ENCODE data around the gene S100A1.
"Not testable (repeated sequence)": the region's sequence is repeated elsewhere in the genome, so short reads cannot be mapped to it uniquely, and the experiment has no call there.

S100A1 gene

DNA sequence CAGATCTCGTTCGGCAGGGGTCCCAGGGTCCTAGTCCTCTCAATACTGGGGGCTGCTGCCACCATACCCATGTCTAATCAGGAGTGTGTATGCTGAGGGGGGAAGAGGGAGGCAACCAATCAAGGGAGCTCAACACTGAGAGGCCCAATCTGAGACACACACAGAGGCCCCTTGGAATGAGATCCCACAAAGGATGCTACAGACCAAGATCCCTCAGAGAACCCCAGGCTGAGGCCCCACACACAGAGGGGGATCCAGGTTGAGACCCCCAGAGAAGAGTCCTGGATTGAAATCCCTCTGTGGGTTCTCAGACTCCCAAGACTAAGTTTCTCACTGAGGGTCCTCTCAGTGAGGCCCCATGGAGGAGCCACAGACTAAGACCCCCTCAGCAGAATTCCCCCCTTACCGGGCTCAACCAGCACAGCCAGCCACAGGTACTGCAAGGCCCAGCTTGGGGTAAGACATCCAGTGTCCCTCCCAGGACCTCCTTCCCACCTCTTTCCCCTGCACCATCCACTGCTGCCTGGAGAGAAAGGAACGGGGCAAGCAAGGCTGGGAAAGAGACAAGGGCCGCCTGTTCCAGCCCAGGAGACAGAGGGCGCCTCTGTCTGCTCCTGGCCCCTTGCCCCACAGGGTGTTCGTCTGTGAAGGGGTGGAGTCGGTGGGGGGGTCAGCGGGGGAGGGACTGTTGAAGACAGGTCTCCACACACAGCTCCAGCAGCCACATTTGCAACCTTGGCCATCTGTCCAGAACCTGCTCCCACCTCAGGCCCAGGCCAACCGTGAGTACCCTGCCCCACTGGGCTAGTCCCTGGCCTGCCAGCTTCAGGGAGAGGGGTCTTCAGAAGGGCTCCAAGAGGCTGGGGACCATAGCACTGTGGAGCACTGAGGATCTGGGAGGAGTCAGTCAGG, at the start of gene S100A1:
Gene S100A1 (plus strand): TSS at position 720 of the 912 bp plus-strand sequence. CDS start 2,088 bp downstream, outside the sequence.
- DNase-seq = no peak

DNA sequence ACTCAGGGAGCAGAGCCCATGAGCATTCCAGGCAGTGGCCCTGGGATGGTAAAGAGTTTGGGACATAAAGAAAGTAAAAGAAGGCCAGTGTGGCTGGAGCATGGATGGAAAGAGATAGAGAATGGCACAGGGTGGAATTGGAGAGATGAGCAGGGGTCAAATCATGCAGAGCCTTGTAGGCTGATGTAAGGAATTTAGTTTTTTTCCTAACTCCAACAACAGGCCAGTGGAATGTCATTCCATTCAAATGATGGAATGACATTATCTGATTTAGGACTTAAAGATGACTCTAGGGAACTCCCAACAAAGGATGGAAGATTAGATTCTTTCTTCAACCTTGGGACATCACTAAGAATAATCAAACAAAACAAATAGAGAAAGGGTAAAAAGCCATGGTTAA, 49.7 kb upstream of the S100A1 start:
- DNase-seq = peak; percentile 76

DNA sequence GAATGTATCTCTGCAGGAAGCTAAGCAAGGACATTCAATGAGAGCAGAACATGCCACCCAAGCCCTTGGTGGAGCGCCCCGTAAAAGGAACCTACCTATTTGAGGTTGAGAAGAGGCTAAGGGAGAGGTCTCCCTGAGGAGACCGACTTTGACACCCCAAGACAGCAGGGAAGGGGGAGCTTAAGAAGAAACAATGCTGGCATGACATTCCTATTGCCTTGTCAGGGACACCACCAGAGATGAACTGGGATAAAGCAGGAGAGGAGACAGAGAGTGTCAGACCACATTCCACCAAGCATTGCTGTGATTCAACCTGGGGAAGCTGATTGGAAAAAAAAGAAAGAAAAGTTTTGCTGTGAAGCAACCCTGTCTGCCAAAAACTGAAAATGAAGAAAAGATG, 49.3 kb upstream of the S100A1 start:
- DNase-seq = peak; percentile 53

DNA sequence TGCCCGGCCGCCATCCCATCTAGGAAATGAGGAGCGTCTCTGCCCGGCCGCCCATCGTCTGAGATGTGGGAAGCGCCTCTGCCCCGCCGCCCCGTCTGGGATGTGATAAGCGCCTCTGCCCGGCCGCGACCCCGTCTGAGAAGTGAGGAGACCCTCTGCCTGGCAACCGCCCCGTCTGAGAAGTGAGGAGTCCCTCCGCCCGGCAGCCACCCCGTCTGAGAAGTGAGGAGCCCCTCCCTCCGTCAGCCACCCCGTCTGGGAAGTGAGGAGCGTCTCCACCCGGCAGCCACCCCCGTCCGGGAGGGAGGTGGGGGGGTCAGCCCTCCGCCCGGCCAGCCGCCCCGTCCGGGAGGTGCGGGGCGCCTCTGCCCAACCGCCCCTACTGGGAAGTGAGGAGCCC, 45.4 kb upstream of the S100A1 start:
- not testable (repeated sequence) for DNase-seq

DNA sequence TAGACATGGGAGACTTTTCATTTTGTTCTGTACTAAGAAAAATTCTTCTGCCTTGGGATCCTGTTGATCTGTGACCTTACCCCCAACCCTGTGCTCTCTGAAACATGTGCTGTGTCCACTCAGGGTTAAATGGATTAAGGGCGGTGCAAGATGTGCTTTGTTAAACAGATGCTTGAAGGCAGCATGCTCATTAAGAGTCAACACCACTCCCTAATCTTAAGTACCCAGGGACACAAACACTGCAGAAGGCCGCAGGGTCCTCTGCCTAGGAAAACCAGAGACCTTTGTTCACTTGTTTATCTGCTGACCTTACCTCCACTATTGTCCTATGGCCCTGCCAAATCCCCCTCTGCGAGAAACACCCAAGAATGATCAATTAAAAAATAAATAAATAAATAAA, 44.7 kb upstream of the S100A1 start:
- not testable (repeated sequence) for DNase-seq

DNA sequence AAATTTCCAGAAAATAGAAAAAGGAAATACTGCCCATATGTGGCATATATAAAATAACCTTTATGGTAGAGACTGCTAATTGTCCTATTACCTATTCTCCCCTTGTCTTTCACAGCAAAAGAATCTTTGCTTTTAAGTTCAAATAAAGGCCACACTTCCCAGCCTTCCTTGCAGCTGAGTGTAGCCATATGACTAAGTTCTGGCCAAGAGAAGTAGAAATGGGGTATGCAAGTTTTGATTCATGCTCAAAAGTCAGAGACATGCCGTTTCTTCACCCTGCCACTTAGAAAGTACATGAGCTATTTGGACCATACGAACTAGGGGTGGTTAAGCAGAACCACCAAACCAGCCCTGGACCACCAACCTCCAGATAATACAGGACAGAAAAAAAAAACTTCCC, 44.3 kb upstream of the S100A1 start:
- DNase-seq = no peak

DNA sequence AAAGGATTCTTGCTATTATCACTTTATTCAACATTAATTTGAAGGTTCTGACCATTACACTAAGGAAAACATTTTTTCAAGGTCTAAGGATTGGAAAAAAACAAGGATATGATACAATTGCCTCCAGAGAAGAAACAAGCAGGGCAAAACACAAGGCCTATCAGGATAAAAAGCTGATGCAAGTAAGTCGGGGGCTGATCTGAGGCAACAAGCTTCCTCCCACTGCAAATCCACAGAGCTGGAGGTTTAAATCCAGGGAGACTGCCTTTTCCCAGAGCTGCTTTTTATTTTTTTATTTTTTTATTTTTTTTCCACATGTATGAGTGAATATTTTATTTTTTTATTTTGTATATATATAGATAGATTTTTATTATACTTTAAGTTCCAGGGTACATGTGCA, 43.2 kb upstream of the S100A1 start:
- DNase-seq = no peak

DNA sequence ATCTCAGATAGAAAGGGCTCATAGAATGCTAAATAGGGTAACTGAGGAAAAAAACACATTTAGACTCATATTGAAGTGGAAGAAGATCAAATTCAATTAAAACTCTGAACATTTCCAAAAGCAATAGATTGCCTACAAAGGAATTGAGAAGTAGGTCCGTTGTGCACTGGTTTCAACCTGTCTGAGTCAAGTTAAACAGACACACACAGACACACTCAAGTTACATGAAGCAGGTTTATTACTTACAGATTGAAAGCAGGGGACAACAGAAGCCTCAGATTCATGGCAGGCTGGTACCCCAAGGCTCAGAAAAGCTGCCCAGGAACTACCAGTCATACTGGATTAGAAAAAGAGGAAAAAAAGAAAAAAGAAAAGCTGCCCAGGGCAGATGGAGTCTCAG, 41.9 kb upstream of the S100A1 start:
- no peak for DNase-seq

DNA sequence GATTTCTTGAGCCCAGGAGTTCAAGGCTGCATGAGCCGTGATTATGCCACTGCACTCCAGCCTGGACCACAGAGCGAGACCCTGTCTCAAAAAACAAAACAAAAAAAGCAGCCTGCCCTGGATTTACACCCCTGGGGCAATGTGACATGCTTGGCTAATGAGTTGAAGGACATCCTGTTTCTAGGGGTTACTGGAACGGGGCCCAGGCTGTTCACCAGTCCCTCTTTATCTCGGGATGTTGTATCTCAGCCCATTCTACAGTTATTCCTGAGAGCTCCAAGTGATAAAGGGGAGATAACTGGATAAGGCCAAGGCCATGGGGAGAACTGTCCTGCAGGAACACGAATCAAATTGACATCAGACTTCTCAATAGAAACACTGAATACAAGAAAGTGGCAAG, 40.9 kb upstream of the S100A1 start:
- peak; percentile 71 for DNase-seq

DNA sequence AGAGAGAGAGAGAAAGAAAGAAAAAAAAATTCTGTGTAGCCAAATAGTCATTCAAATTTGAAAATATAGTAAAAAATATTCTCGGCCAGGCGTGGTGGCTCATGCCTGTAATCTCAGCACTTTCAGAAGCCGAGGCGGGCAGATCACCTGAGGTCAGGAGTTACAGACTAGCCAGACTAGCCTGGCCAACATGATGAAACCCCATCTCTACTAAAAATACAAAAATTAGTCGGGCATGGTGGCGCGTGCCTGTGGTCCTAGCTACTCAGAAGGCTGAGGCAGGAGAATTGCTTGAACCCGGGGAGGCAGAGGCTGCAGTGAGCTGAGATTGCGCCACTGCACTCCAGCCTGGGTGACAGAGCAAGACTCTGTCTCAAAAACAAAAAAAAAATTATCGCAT, 40.2 kb upstream of the S100A1 start:
- DNase-seq = not testable (repeated sequence)

DNA sequence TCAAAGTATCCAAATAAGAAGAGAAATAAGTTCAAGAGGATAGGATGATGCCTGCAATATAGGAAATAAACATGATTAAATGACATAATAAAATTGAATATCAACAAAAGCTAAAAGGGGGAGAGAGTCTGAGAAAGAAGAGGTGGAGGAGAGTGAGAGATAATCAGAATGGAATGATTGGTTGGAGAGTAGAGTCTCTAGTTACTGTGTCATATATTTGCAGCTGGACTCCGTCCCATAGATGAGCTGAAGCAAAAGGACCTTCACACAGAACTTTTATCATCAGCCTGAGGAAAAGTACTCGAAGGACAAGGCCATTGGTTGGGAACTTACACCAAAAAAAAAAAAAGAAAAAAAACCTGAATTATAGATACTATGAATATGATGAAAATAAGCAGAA, 39.8 kb upstream of the S100A1 start:
- DNase-seq = no peak

DNA sequence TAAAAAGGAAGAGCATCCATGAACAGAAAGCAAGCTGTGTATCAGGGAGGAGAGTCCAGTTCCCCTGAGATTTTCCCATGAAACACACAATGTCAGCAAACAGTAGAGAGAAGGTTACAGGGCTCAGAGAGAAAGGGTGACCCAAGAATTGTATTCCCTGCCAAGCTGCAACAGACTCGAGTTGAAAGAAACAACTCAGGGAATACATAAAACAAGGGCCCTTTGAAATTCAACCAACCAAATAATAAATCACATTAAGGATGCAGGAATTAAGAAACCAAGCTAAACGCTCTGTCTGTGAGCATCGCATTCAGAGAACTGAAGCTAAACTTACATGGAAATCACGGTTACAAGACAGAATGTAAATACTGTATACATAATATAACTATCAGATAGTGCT, 35.5 kb upstream of the S100A1 start:
- no peak for DNase-seq

DNA sequence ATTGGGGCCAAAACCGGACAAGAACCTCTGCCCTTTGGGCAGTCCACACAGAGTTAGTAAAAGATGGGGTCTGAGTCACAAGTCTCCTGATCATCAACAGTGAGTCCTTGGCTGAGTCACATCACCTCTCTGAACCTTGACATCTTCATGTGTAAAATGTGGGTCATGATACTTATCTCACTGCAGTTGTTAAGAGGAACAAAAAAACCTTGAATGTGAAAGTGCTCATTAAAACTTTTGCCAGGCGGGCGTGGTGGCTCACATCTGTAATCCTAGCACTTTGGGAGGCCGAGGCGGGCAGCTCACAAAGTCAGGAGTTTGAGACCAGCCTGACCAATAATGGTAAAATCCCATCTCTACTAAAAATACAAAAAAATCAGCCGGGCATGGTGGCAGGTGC, 31.0 kb upstream of the S100A1 start:
- DNase-seq = peak; percentile 82

DNA sequence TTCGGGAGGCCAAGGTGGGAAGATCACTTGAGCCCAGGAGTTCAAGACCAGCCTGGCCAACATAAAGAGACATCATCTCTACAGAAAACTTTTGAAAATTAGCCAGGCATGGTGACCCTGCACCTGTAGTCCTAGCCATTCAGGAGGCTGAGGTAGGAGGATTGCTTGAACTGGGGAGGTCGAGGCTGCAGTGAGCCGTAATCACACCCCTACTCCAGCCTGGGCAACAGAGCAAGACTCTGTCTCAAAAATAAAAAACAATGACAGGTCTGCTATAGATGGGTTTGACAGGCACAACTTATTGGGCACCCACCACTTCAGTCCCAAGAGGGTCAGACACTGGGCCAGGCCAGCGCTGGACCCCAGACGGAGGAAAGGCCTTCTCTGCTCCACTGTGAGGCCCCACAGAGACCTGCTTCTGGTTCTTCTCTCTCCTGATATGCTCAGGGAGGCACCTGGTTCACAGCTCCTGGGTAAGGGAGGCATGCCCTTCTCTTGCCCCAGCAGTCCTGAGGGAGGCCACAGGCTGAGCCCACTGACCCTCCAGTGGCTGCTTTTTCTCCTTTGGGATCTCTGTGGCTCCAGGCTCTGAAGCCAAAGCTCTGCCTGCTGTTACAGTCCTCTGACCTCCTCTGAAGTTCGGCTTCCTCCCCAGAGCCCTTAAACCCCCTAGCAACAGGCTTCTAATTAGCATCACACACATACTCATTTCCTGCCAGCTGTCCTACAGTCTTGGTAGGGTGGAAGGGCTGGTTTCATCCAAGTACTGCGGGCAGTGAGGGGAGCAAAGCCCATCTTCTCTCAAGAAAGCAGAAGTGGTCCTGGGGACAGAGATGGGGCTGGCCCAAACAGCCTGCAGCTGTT, 29.7 kb upstream of the S100A1 start:
- peak; percentile 79 for DNase-seq

DNA sequence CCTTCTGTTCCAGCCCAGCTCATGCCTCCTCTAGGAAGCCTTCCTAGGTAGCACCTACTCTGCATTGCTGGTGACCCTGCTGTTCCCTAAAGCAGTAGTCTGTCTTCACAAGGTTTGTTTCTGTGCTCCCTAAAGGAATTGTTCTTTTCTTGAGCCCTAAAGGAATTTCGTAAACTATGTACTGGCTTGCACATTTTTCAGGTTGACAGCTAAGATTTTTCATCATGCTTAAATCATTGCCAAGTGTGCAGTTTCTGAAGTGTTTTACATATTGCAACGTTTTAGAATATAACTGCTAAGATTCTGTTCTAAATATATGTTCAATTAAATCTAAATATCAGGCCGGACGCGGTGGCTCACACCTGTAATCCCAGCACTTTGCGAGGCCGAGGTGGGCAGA, 28.4 kb upstream of the S100A1 start:
- no peak for DNase-seq

DNA sequence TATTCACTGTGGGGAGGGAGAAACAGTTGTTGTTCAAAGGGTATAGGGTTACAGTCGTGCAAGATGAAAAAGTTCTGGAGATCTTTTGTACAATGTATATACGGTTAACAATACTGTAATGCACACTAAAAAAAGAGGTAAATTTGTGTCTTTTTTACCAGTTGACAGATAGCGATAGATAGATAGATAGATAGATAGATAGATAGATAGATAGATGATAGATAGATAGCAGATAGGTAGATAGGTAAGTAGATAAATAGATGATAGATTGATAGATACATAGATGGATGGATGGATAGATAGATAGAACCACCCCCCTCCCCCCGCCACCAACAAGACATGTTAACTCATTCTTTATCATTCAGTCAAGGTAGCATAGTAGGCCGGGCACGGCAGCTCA, 25.5 kb upstream of the S100A1 start:
- DNase-seq = no peak

DNA sequence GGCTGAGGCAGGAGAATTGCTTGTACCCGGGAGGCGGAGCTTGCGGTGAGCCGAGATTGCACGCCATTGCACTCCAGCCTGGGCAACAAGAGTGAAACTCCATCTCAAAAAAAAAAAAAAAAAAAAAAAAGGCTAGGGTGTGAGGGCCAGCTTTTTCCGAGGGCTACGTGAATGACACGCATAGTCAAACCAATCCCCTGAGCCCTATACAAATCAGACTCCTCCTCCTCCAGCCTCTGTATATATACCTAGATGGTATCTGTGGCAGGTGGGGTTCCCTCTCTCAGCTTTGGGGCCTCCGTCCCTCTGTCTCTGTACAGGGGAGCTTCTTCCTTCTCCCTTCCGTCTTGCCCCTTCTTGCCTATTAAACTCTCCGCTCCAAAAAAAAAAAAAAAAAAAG, 22.0 kb upstream of the S100A1 start:
- DNase-seq = no peak

DNA sequence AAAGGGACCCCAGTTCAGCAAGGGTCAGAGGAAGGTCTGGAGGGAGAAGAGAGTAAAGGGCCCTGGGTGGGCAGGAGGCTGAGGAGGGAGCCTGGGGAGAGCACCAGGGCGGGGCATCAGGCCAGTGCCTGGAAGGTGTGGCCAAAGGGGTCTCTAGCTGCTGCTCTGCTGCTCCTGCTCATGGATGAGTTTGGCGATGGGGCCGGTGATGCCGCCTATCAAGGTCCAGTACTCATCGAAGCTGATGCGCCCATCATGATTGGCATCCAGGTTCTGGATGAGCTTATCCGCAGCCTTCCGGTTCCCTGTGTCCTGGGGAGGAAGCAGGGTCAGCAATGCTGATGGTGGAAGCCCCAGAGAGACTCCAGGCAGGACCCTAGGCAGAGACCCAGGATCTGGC, 20.9 kb upstream of the S100A1 start:
- DNase-seq = no peak

DNA sequence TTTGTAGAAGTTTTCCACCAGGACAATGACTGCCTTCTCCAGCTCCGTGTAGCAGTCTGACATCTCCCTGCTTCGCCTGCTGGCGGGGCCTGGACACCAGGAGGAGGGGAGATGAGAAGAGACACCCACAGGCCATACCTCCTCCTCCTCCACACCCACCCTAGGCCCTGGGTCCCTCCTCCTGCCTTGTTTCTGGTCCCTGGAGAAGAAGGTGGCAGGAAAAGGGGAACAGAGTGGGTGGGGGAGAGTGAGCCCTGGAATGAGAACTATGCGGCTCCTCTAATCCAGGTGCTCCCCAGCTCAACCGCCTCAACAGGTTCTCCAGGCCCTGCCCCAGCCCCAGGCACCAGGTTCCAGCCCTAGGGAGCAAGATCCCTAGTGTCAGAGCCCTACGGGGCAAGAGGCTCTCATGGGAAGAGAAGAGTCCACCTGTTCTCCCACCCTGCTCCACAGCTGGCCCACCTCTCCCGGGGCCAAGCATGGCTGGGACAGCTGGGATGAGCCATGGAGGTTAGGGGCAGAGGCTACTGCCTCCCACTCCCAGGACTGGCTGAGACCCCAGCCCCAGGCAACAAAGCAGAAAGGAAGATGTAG, 20.0 kb upstream of the S100A1 start:
- DNase-seq = no peak

DNA sequence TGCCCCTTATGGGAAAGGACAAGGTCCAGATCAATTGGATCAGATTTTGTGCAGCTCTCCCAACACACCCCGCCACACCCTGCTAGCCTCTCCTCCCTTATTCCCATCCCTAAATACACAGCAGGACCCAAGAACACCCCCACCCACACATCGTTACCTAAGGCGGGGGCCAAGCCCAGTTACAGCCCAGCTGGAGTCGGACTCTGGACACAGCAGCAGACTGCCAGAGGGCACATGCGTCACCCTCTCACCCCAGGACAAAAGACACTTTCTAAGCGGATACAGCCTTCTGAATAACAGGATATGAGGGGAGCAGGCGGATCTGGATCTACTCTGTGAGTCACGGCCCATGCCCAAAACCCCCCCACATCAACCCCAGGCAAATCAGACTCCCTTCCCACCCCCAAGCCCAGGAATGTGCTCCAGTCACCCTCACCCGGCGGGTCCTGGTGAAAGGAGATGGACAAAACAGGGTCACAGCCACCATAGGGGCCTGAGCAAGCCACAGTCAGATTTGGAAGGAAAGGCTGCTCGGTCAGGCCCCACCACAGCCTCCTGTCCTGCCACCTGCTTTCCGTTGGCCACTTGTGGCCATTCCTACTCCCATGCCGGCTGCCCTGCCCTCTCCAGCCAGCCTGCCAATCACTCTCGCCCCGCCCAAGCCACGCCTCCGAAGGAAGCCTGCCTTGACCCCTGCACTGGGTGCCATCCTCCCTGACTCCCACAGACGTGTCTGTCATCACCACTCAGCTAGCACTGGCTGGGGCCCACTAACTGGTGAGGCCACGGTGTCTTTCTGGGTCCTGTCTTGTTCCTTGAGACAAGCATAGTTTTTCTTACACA, 19.3 kb upstream of the S100A1 start:
- peak; percentile 99 for DNase-seq

DNA sequence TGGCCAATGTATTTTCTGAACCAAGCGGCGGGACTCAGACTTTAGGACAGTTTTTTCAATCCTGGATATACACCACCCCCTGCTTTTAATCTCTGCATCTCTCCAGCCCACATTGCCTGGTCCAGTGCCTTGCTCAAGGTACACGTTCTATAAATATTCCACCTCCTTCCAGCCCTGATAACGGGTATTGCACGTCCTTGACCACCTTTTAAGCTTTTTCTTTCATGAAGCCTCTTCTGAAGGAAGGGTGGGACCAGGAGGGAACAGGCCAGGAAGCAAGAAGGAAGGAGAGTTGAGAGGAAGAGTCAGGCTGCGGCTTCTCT, 18.7 kb upstream of the S100A1 start:
- no peak for DNase-seq

DNA sequence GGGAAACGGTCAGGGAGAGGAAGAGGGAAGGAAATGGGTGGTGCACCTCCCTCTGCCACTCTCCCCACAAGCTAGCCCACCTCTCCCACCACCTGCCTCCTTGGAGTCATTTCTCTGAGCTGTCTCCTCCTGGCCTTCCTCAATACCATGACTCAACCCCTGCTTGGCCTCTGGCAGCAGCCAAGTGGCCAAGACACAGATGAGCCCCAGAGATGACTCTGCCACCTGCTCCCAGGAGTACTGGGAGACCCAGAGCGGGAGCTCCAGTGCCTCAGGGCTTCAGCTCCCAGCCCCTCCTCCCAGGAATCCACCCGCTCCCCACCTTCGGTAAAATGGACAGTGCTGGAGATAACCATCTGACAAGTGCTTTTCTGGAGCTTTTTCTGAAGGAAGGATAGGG, 17.9 kb upstream of the S100A1 start:
- peak; percentile 73 for DNase-seq

DNA sequence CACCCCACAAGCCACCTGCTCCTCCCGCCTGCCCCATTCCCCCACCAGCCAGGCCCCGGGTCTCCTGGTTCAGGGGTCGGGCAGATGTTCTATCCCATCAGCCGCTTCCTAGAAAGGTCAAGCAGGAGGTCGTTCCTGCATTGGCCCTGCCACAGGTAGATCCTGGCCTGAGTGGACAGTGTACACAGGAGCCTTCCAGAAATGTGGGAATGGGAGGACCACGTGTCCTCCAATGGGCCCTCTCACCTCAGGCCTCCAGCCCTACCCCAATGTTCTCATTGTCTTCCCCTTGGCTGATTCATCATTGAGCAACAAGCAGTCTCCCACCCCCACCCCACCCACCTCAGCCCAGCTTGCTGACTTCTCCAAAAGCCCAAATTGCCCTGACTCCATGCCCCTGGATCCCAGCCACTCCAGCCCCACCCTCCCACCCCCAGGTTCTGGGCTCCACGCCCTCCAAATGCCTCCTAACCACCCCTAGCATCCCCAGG, 17.4 kb upstream of the S100A1 start:
- DNase-seq = peak; percentile 68

All from EL (cell line).